ENCODE results near the gene SH2D5.

Gene SH2D5

DNA sequence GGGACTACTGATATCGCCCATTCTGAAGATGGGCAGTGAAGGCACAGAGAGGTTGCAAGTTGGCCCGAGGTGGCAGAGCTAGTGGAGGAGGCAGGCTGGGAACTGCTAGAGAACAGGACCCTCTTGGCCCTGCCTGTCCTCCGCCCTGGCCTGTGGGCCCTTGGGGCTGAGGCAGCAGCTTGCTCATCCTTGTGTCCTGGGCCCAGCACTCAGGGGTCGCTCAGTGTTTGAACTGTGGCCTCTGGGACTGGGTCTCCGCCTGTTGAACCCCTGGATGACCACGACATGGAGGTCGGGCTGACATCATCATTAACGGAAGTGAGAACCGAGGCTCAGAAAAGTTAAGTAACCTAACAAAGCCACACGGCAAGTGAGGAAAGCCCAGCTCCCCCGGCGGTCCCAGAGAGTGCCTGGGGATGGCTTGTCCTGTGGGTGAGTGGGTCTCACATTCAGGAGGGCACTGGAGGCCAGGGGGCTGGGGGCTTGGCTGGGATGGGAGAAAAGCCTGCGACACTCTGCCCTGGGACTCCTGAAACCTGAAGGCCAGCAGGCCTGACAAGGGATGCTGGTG lies 48.4 kb downstream of the SH2D5 start:
- Histone ChIP-seq H3K27me3 (ENCODE audit: insufficient read depth, poor library complexity, severe bottlenecking) (no peaks in the 10 kb centered on the region), H3K27ac (ENCODE audit: poor library complexity, severe bottlenecking) (no peak overlapping the region), H3K4me1 (ENCODE audit: insufficient read depth, poor library complexity, severe bottlenecking) (no peaks in the 10 kb centered on the region), H3K36me3 (ENCODE audit: low read depth) (no peaks in the 10 kb centered on the region), H3K9me3 (ENCODE audit: severe bottlenecking) (no peaks in the 10 kb centered on the region), H3K4me3 (ENCODE audit: severe bottlenecking) (no peak overlapping the region)
- TF ChIP-seq, protein P1, sequence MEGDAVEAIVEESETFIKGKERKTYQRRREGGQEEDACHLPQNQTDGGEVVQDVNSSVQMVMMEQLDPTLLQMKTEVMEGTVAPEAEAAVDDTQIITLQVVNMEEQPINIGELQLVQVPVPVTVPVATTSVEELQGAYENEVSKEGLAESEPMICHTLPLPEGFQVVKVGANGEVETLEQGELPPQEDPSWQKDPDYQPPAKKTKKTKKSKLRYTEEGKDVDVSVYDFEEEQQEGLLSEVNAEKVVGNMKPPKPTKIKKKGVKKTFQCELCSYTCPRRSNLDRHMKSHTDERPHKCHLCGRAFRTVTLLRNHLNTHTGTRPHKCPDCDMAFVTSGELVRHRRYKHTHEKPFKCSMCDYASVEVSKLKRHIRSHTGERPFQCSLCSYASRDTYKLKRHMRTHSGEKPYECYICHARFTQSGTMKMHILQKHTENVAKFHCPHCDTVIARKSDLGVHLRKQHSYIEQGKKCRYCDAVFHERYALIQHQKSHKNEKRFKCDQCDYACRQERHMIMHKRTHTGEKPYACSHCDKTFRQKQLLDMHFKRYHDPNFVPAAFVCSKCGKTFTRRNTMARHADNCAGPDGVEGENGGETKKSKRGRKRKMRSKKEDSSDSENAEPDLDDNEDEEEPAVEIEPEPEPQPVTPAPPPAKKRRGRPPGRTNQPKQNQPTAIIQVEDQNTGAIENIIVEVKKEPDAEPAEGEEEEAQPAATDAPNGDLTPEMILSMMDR (IDR thresholded peaks at IDR 0.05; ENCODE audit: poor library complexity, severe bottlenecking) = no peak
- DNase-seq (ENCODE audit: low spot score) = no peak
- no peak for ATAC-seq (ENCODE audit: low read depth)

DNA sequence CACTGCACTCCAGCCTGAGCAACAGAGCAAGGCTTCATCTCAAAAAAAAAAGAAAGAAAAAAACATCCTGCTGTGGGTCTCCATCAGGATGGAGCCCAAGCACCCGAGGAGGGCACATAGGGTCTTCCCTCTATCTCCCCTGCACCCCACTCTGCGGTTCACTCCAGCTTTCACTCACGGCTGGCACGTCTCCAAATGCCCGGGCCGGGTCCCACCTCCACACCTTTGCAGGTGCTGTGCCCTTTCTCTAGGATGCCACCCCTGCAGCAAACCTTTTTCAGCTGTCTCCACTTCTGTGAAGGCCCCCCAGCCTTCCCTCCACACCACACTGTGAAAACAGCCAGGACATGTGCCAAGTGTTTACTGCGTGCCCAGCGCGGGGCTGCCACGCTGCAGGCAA lies 48.9 kb downstream of the SH2D5 start:
- ATAC-seq (ENCODE audit: low read depth) = no peak

DNA sequence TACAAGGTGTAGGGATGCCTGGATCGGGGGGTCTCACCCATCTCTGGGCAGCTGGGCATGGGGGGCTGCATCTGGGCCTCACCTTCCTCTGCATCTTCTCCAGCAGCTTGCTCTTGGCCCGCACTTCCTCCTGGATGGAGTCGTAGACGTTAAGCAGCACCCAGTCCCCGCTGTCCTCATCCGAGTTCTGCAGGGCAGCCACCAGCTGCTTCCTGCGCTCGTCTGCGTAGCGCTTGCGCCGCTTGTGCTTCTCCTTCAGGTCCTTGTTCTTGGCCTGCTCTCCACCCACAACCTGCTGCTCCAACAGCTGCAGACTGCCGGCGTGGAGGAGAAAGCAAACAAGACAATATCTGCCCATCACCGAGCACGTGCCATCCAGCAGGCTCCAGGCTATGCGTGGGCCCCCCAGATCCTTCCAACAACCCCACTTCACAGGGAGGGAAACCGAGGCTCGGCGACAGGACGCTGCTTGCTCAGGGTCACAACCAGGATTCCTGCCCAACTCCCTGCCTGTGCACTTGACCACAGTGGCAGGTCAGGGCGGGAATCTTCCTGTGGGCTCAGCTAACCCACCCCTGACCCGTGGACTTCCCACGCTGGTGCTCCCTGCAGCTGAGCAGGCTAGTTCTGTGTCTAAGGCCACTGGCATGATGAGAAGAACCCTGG lies 49.8 kb downstream of the SH2D5 start:
- no peak for DNase-seq (ENCODE audit: low spot score)
- no peaks in the 10 kb centered on the region for H3K4me1 ChIP-seq (ENCODE audit: insufficient read depth, poor library complexity, severe bottlenecking)

More for the DNA sequence above, 48.9 kb downstream of the SH2D5 start:
- TF ChIP-seq, protein P1 (IDR thresholded peaks at IDR 0.05; ENCODE audit: poor library complexity, severe bottlenecking) = no peak
- Histone ChIP-seq H3K4me1 (ENCODE audit: insufficient read depth, poor library complexity, severe bottlenecking) (no peaks in the 10 kb centered on the region), H3K36me3 (ENCODE audit: low read depth) (no peaks in the 10 kb centered on the region), H3K27ac (ENCODE audit: poor library complexity, severe bottlenecking) (no peak overlapping the region), H3K27me3 (ENCODE audit: insufficient read depth, poor library complexity, severe bottlenecking) (no peaks in the 10 kb centered on the region), H3K4me3 (ENCODE audit: severe bottlenecking) (no peak overlapping the region), H3K9me3 (ENCODE audit: severe bottlenecking) (no peaks in the 10 kb centered on the region)
- DNase-seq (ENCODE audit: low spot score) = no peak

GRCh38 chr1:20681999-20682398 lies 50.5 kb downstream of the SH2D5 start:
- no peak for DNase-seq (ENCODE audit: low spot score)
- no peak overlapping the region for H3K27ac ChIP-seq (ENCODE audit: poor library complexity, severe bottlenecking)
- H3K4me3 ChIP-seq (ENCODE audit: severe bottlenecking) = no peak overlapping the region

More for the DNA sequence above, 49.8 kb downstream of the SH2D5 start:
- no peak overlapping the region for H3K4me3 ChIP-seq (ENCODE audit: severe bottlenecking)
- TF ChIP-seq, protein P1 (IDR thresholded peaks at IDR 0.05; ENCODE audit: poor library complexity, severe bottlenecking) = no peak
- no peaks in the 10 kb centered on the region for H3K9me3 ChIP-seq (ENCODE audit: severe bottlenecking)
- no peak for ATAC-seq (ENCODE audit: low read depth)
- no peaks in the 10 kb centered on the region for H3K36me3 ChIP-seq (ENCODE audit: low read depth)
- no peak overlapping the region for H3K27ac ChIP-seq (ENCODE audit: poor library complexity, severe bottlenecking)
- H3K27me3 ChIP-seq (ENCODE audit: insufficient read depth, poor library complexity, severe bottlenecking) = no peaks in the 10 kb centered on the region

More at GRCh38 chr1:20681999-20682398, 50.5 kb downstream of the SH2D5 start:
- Histone ChIP-seq H3K4me1 (ENCODE audit: insufficient read depth, poor library complexity, severe bottlenecking) (no peaks in the 10 kb centered on the region), H3K27me3 (ENCODE audit: insufficient read depth, poor library complexity, severe bottlenecking) (no peaks in the 10 kb centered on the region), H3K9me3 (ENCODE audit: severe bottlenecking) (no peaks in the 10 kb centered on the region), H3K36me3 (ENCODE audit: low read depth) (no peaks in the 10 kb centered on the region)
- no peak for ATAC-seq (ENCODE audit: low read depth)
- TF ChIP-seq, protein P1 (IDR thresholded peaks at IDR 0.05; ENCODE audit: poor library complexity, severe bottlenecking) = no peak

All from RWPE2 (cell line).